Measurements from ENCODE around the gene MRPS12.
"Not testable (repeated sequence)": the region's sequence is repeated elsewhere in the genome, so short reads cannot be mapped to it uniquely, and the experiment has no call there.

Gene MRPS12

GRCh38 chr19:38933544-38933943 lies 2.8 kb downstream of the MRPS12 start:
- DNase-seq (ENCODE audit: low read depth) = no peak
- no peak for TF ChIP-seq CTCF (conservative IDR thresholded peaks at IDR 0.05; ENCODE audit: control insufficient read depth, insufficient read depth, low read depth, low read length)
- H3K4me3 ChIP-seq (ENCODE audit: control insufficient read depth, low read depth, low read length) = no peak overlapping the region

GRCh38 chr19:38939957-38940356 lies 9.2 kb downstream of the MRPS12 start:
- H3K4me3 ChIP-seq (ENCODE audit: control insufficient read depth, low read depth, low read length) = no peak overlapping the region
- no peak for TF ChIP-seq CTCF (conservative IDR thresholded peaks at IDR 0.05; ENCODE audit: control insufficient read depth, insufficient read depth, low read depth, low read length)
- DNase-seq (ENCODE audit: low read depth) = no peak

GRCh38 chr19:38941466-38941865 lies 10.7 kb downstream of the MRPS12 start:
- not testable (repeated sequence) for H3K4me3 ChIP-seq (ENCODE audit: control insufficient read depth, low read depth, low read length); DNase-seq (ENCODE audit: low read depth)

- no peak for DNase-seq (ENCODE audit: low read depth)
- no peak overlapping the region for H3K4me3 ChIP-seq (ENCODE audit: control insufficient read depth, low read depth, low read length)
- TF ChIP-seq CTCF (conservative IDR thresholded peaks at IDR 0.05; ENCODE audit: control insufficient read depth, insufficient read depth, low read depth, low read length) = no peak
Measured at GRCh38 chr19:38941979-38942378, 11.2 kb downstream of the MRPS12 start.

GRCh38 chr19:38942471-38943181 lies 11.9 kb downstream of the MRPS12 start:
- no peak overlapping the region for H3K4me3 ChIP-seq (ENCODE audit: control insufficient read depth, low read depth, low read length)
- TF ChIP-seq CTCF (conservative IDR thresholded peaks at IDR 0.05; ENCODE audit: control insufficient read depth, insufficient read depth, low read depth, low read length) = no peak
- no peak for DNase-seq (ENCODE audit: low read depth)

- DNase-seq (ENCODE audit: low read depth) = peak; percentile 14
- no peak for TF ChIP-seq CTCF (conservative IDR thresholded peaks at IDR 0.05; ENCODE audit: control insufficient read depth, insufficient read depth, low read depth, low read length)
- H3K4me3 ChIP-seq (ENCODE audit: control insufficient read depth, low read depth, low read length) = no peak overlapping the region
Measured at GRCh38 chr19:38944981-38945506, 14.3 kb downstream of the MRPS12 start.

- no peak for DNase-seq (ENCODE audit: low read depth)
- no peak for TF ChIP-seq CTCF (conservative IDR thresholded peaks at IDR 0.05; ENCODE audit: control insufficient read depth, insufficient read depth, low read depth, low read length)
- no peak overlapping the region for H3K4me3 ChIP-seq (ENCODE audit: control insufficient read depth, low read depth, low read length)
Measured at GRCh38 chr19:38945562-38946228, 15.0 kb downstream of the MRPS12 start.
